GM12878 (cell line): ENCODE measurements around the gene JADE2. TPM values are rescaled to one million over a fixed set of nuclear protein-coding genes. Genes with fewer than 3 reads are reported as not detected.

Experiments used
- ATAC-seq: fragments of 200-7000 bp; cut with Tn5 transposase; 3 replicates; pipeline ENCODE4 v1.9.1; 2020; ENCODE audit warnings: mild to moderate bottlenecking, moderate library complexity
- BruUV-seq: library from RNA; stranded (reverse); fragments of 400-500 nt; replicated peaks from 2 replicates; lab custom pipeline; 2021; lab: Mats Ljungman, UMichigan
- CTCF ChIA-PET: fragments of 300-600 bp; sonication (Branson Sonifier 250); formaldehyde crosslinking; extraction: SDS; loops from one replicate; lab custom pipeline; 2021; ENCODE audit warnings: inconsistent platforms; lab: Yijun Ruan, JAX
- POLR2A ChIA-PET: fragments of 350-600 bp; formaldehyde crosslinking; extraction: SDS; loops from one replicate; lab custom pipeline; 2021; ENCODE audit warnings: inconsistent platforms; lab: Charles Lee
- RAD21 ChIA-PET: fragments of 300-600 bp; sonication (Branson Sonifier 250); formaldehyde crosslinking; loops from one replicate; lab custom pipeline; 2023; ENCODE audit warnings: antibody characterized with exemption; ENCODE audit not compliant: unreplicated experiment; lab: Charles Lee
- SMC1A ChIA-PET: fragments of 300-600 bp; sonication (Branson Sonifier 250); formaldehyde crosslinking; loops from one replicate; lab custom pipeline; 2023; ENCODE audit not compliant: unreplicated experiment, uncharacterized antibody; lab: Charles Lee
- DNase-seq: peaks from one replicate; pipeline ENCODE4 v3.0.0-alpha.2; 2011; ENCODE audit warnings: low read depth, low spot score
- FAIRE-seq: peaks from 3 replicates; lab custom pipeline; 2011; peaks lifted over from hg19 to GRCh38; lab: Jason Lieb, UNC
- H2AFZ ChIP-seq: 2 replicates; pipeline ENCODE4 v1.6.0; 2011; ENCODE audit warnings: low read depth, low read length, control low read depth; ENCODE audit not compliant: control insufficient read depth
- H3K27ac ChIP-seq: 2 replicates; pipeline ENCODE4 v1.5.1; 2011; ENCODE audit warnings: control low read depth; ENCODE audit not compliant: control insufficient read depth, insufficient read depth
- H3K27me3 ChIP-seq, 2 experiments: replicated peaks in 1 of 2; 2 replicates each; pipeline versions ENCODE4 v1.6.0 to v1.6.1; 2011; ENCODE audit warnings: low read length in 1 of 2; ENCODE audit not compliant: control insufficient read depth in 2 of 2, insufficient read depth in 2 of 2
- H3K36me3 ChIP-seq, 2 experiments: 2 replicates each; pipeline ENCODE4 v1.5.1; 2011; ENCODE audit warnings: low read length in 1 of 2; ENCODE audit not compliant: control insufficient read depth in 2 of 2, insufficient read depth in 2 of 2
- H3K4me1 ChIP-seq: 2 replicates; pipeline ENCODE4 v1.6.1; 2011; ENCODE audit warnings: mild to moderate bottlenecking, low read length, moderate library complexity, mixed read lengths; ENCODE audit not compliant: control insufficient read depth, insufficient read depth
- H3K4me2 ChIP-seq: 2 replicates; pipeline ENCODE4 v1.6.0; 2011; ENCODE audit warnings: control low read depth; ENCODE audit not compliant: control insufficient read depth, insufficient read depth
- H3K4me3 ChIP-seq: fragments of 200-600 bp; sonication (generic); 2 replicates; pipeline ENCODE4 v1.5.1; 2016
- H3K79me2 ChIP-seq: 2 replicates; pipeline ENCODE4 v1.6.0; 2011; ENCODE audit warnings: low read length; ENCODE audit not compliant: control insufficient read depth, insufficient read depth
- H3K9ac ChIP-seq: 2 replicates; pipeline ENCODE4 v1.8.0; 2011; ENCODE audit warnings: low read length, control low read depth, mixed read lengths; ENCODE audit not compliant: control insufficient read depth, insufficient read depth
- H3K9me3 ChIP-seq: replicated peaks from 3 replicates; pipeline ENCODE4 v1.5.1; 2011; ENCODE audit warnings: mild to moderate bottlenecking, low read length; ENCODE audit not compliant: control insufficient read depth, insufficient read depth
- H4K20me1 ChIP-seq: 2 replicates; pipeline ENCODE4 v1.6.0; 2011; ENCODE audit not compliant: control insufficient read depth, insufficient read depth
- CREM ChIP-seq: IDR thresholded peaks from 2 replicates; pipeline ENCODE4 v1.6.1; 2014; ENCODE audit warnings: antibody characterized with exemption, low read depth
- JUND ChIP-seq: IDR thresholded peaks from 2 replicates; pipeline ENCODE4 v1.6.1; 2012; ENCODE audit warnings: low read depth, mild to moderate bottlenecking, low read length, improper control_type of control experiment, moderate library complexity
- MEF2B ChIP-seq: fragments of 450-650 bp; IDR thresholded peaks from 2 replicates; pipeline ENCODE4 v1.6.1; 2018; ENCODE audit warnings: mild to moderate bottlenecking, moderate library complexity; ENCODE audit not compliant: partially characterized antibody, poor library complexity, severe bottlenecking
- MYC ChIP-seq: IDR thresholded peaks from 2 replicates; pipeline ENCODE4 v1.6.1; 2011; ENCODE audit warnings: mild to moderate bottlenecking, low read length, moderate library complexity, inconsistent platforms; ENCODE audit not compliant: insufficient read depth, insufficient replicate concordance, insufficient read length, severe bottlenecking
- POU2F2 ChIP-seq: IDR thresholded peaks from 3 replicates; pipeline ENCODE4 v1.6.1; 2011; ENCODE audit warnings: low read depth, mild to moderate bottlenecking, low read length, borderline replicate concordance
- ZNF207 ChIP-seq: fragments of 450-650 bp; IDR thresholded peaks from 2 replicates; pipeline ENCODE4 v1.6.1; 2014; ENCODE audit warnings: antibody characterized with exemption, mild to moderate bottlenecking, borderline replicate concordance
- WGBS: methylation state at CpG from one replicate; pipeline ENCODE4 v1.1.6; 2016; ENCODE audit warnings: low lambda C conversion rate; ENCODE audit not compliant: insufficient replicate concordance, insufficient coverage; ENCODE audit errors: missing lambda C conversion rate; 5-methylcytosine and 5-hydroxymethylcytosine counted together
- in situ Hi-C: fragments of 300-500 bp; cut with MboI; formaldehyde crosslinking; loops from 9 replicates; pipeline ENCODE4 v1.14.3; 2018; ENCODE audit warnings: mixed read lengths
- intact Hi-C: fragments of 100-400 bp; cut with micrococcal nuclease; formaldehyde crosslinking; loops from one replicate; pipeline ENCODE4 v1.14.2; 2022; ENCODE audit not compliant: unreplicated experiment
- polyA plus RNA-seq, 11 experiments: library from polyadenylated mRNA; depleted of rRNA in 4 of 11; unstranded in 6 of 11; stranded (reverse) in 5 of 11; fragments of >200 nt; fragmentation: Nextera tagmentation in 4 of 11; fragmentation: Illumina TruSeq in 1 of 11; extraction: Ambion mirVana in 4 of 11; extraction: Trizol in 1 of 11; gene quantifications; 1 replicate in 1 of 11; 2 replicates in 10 of 11; pipeline versions ENCODE4 v1.2.1 to v1.2.3, GENCODE V29; 2011 to 2016; ENCODE audit warnings: inconsistent platforms in 2 of 11, missing spikeins in 2 of 11, low read depth in 1 of 11
- total RNA-seq, 4 experiments: library from RNA; depleted of rRNA in 3 of 4; stranded (reverse); fragments of >200 nt in 3 of 4; fragmentation: Illumina TruSeq in 1 of 4; extraction: Trizol in 1 of 4; gene quantifications; 2 replicates each; pipeline versions ENCODE4 v1.2.1 to v1.2.3, GENCODE V29; 2013 to 2021
- TF ChIP-seq, protein P1 (sequence below): IDR thresholded peaks from 2 replicates; pipeline ENCODE4 v1.6.1; 2011; ENCODE audit warnings: borderline replicate concordance, low read depth, mild to moderate bottlenecking, moderate library complexity, mixed read lengths, low read length; ENCODE audit not compliant: insufficient read depth; ENCODE audit errors: extremely low read length
- TF ChIP-seq, protein P2 (sequence below): fragments of 450-650 bp; IDR thresholded peaks from 2 replicates; pipeline ENCODE4 v1.6.1; 2017; ENCODE audit warnings: borderline replicate concordance

JADE2 gene
- total and polyA plus RNA-seq, 10 of the 15 experiments (the other 5 are each of a cell fraction or from before 2014, with no cell fraction given): 1.5 to 67.0 (median 22.4) TPM

DNA sequence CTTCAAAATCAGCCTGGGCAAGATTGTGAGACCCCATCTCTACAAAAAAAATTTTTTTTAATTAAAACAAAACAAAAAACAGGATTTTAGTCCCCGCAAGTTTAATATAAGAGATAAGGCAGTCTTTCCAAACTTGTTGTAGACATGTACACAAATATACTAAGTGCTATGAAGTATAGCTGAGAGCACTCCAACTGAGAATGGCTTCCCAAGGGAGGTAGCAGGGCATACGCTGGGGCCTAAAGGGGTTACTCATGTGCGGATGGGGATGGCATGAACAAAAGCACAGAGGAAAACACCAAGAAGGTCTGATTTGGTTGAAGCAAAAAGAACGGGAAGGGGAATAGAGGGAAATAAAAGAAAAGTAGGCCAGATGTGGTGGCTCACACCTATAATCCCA, 86.0 kb downstream of the JADE2 start:
- Histone ChIP-seq H3K9ac (no peak overlapping the region), H3K9me3 (no peaks in the 10 kb centered on the region), H3K4me2 (no peak overlapping the region), H3K79me2 (no peaks in the 10 kb centered on the region), H3K27ac (no peak overlapping the region), H4K20me1 (no peaks in the 10 kb centered on the region), H3K4me1 (peaks cover 13% of the 10 kb centered on the region), H3K36me3 (peaks cover 0 to 16% of the 10 kb centered on the region in 2 experiments; a peak in 3 of 4 replicates), H3K4me3 (no peak overlapping the region), H3K27me3 (no peaks in the 10 kb centered on the region), H2AFZ (no peak overlapping the region)
- no peak for TF ChIP-seq POU2F2
- TF ChIP-seq, protein P1, sequence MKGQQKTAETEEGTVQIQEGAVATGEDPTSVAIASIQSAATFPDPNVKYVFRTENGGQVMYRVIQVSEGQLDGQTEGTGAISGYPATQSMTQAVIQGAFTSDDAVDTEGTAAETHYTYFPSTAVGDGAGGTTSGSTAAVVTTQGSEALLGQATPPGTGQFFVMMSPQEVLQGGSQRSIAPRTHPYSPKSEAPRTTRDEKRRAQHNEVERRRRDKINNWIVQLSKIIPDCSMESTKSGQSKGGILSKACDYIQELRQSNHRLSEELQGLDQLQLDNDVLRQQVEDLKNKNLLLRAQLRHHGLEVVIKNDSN: no peak
- TF ChIP-seq MEF2B: no peak
- no peak for TF ChIP-seq ZNF207
- TF ChIP-seq JUND: no peak
- TF ChIP-seq, protein P2, sequence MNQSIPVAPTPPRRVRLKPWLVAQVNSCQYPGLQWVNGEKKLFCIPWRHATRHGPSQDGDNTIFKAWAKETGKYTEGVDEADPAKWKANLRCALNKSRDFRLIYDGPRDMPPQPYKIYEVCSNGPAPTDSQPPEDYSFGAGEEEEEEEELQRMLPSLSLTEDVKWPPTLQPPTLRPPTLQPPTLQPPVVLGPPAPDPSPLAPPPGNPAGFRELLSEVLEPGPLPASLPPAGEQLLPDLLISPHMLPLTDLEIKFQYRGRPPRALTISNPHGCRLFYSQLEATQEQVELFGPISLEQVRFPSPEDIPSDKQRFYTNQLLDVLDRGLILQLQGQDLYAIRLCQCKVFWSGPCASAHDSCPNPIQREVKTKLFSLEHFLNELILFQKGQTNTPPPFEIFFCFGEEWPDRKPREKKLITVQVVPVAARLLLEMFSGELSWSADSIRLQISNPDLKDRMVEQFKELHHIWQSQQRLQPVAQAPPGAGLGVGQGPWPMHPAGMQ: no peak
- no peak for TF ChIP-seq CREM
- TF ChIP-seq MYC: no peak
- in situ Hi-C loops: no loop called here
- no TSS peak for BruUV-seq
- RAD21 ChIA-PET: no interaction called here
- CTCF ChIA-PET: interaction anchor here (0.7 to 4.1 kb wide), 2 partner anchors 23 to 80 kb away, joined by 3 to 38 read pairs; no protein-coding TSS in a partner anchor
- SMC1A ChIA-PET: no interaction called here
- POLR2A ChIA-PET: no interaction called here
- no peak for ATAC-seq
- DNase-seq: no peak
- 96% methylated on average over 4 of the region's 4 CpGs for WGBS
- intact Hi-C loops: no loop called here
- no peak for FAIRE-seq
